Loucy (cell line): ENCODE results near the gene DSE.

Source experiments
- H2AFZ ChIP-seq: fragments of 200-600 bp; sonication (generic); 2 replicates; pipeline ENCODE4 v1.6.0; 2016; ENCODE audit warnings: antibody characterized with exemption, mild to moderate bottlenecking, low read length, moderate library complexity
- H3F3A ChIP-seq: fragments of 200-600 bp; 2 replicates; pipeline ENCODE4 v1.6.0; 2016; ENCODE audit warnings: antibody characterized with exemption, low read depth, mild to moderate bottlenecking
- H3K27me3 ChIP-seq: fragments of 200-600 bp; sonication (generic); 2 replicates; pipeline ENCODE4 v1.6.1; 2014; ENCODE audit warnings: low read length, mild to moderate bottlenecking; ENCODE audit not compliant: insufficient read depth, poor library complexity, severe bottlenecking
- H3K36me3 ChIP-seq: fragments of 200-600 bp; sonication (generic); 2 replicates; pipeline ENCODE4 v1.6.1; 2016; ENCODE audit warnings: low read length; ENCODE audit not compliant: insufficient read depth
- H3K4me1 ChIP-seq: fragments of 200-600 bp; sonication (generic); 2 replicates; pipeline ENCODE4 v1.5.1; 2014; ENCODE audit warnings: low read length, mild to moderate bottlenecking; ENCODE audit not compliant: insufficient read depth, poor library complexity, severe bottlenecking
- H3K4me2 ChIP-seq: fragments of 200-600 bp; sonication (generic); 2 replicates; pipeline ENCODE4 v1.6.0; 2014; ENCODE audit warnings: antibody characterized with exemption, low read length, low read depth, mild to moderate bottlenecking; ENCODE audit not compliant: poor library complexity, severe bottlenecking
- H3K4me3 ChIP-seq: fragments of 200-600 bp; sonication (generic); 2 replicates; pipeline ENCODE4 v1.5.1; 2014; ENCODE audit warnings: low read length, mild to moderate bottlenecking, mixed read lengths; ENCODE audit not compliant: poor library complexity, severe bottlenecking
- H3K79me2 ChIP-seq: fragments of 200-600 bp; sonication (generic); 2 replicates; pipeline ENCODE4 v1.6.1; 2014; ENCODE audit warnings: low read length; ENCODE audit not compliant: insufficient read depth
- H3K9ac ChIP-seq: fragments of 200-600 bp; sonication (generic); 2 replicates; pipeline ENCODE4 v1.6.0; 2014; ENCODE audit warnings: mild to moderate bottlenecking, low read depth, low read length, moderate library complexity; ENCODE audit not compliant: poor library complexity, severe bottlenecking
- H3K9me2 ChIP-seq: fragments of 200-600 bp; sonication (generic); replicated peaks from 2 replicates; pipeline ENCODE4 v1.6.1; 2016; ENCODE audit warnings: low read depth, low read length, mixed read lengths
- H3K9me3 ChIP-seq: fragments of 200-600 bp; sonication (generic); 2 replicates; pipeline ENCODE4 v1.6.1; 2014; ENCODE audit warnings: mild to moderate bottlenecking, antibody characterized with exemption, low read length, low read depth; ENCODE audit not compliant: insufficient read depth
- H4K20me1 ChIP-seq: fragments of 200-600 bp; sonication (generic); 2 replicates; pipeline ENCODE4 v1.6.0; 2014; ENCODE audit warnings: antibody characterized with exemption, low read length, mild to moderate bottlenecking; ENCODE audit not compliant: insufficient read depth, poor library complexity, severe bottlenecking
- EZH2phosphoT487 ChIP-seq: fragments of 200-600 bp; IDR thresholded peaks from 2 replicates; pipeline ENCODE4 v1.6.1; 2018; ENCODE audit warnings: antibody characterized with exemption, mild to moderate bottlenecking, moderate library complexity, borderline replicate concordance
- TF ChIP-seq, protein P1 (sequence below): fragments of 200-600 bp; sonication (generic); conservative IDR thresholded peaks from 2 replicates; pipeline ENCODE4 v1.5.1; 2014; ENCODE audit warnings: mild to moderate bottlenecking, antibody characterized with exemption, low read length

The DSE gene

DNA sequence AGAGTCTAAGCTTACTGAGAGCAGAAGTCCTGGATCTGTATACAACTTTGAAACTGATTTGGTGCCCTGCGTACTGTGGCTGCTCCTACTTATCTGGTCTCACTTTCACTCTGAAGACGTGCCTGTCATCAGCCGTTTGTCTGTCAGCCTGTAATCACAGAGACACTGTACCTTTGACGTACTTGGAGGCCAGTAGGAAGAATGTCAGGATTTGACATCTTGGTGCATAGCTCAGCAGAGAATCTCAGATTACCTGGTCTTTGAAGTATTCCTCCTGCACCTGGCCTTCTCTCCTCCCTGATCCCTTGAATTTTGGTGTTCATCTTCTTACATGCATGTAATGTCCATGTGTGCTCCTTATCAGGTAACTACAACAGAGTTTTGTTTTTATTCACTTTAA lies 37.7 kb downstream of the DSE start:
- no peak overlapping the region for H3K4me3 ChIP-seq

DNA sequence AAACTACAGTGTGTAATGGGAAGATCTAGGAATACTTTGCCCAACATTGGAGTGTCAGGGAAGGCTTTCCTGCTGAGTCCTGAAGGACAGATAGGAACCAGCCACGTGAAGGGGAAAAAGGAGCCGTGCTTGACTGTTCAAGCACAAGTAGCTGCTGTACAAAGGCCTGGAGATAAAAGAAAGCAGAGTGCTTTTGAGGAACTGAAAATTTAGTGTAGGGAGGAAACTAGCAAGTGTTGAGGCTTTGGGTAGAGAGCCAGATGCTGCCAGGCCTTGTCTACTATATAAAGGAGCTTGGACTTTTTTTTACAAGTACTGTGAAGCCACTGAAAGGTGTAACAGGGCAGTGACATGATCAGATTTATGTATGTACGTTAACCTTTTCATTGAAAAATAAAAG lies 39.0 kb downstream of the DSE start:
- Histone ChIP-seq H2AFZ (no peak overlapping the region), H3K4me3 (no peak overlapping the region), H4K20me1 (no peaks in the 10 kb centered on the region)

More for the DNA sequence above, 37.7 kb downstream of the DSE start:
- no peaks in the 10 kb centered on the region for H3F3A ChIP-seq
- no peak overlapping the region for H2AFZ ChIP-seq
- peaks cover 7% of the 10 kb centered on the region for H3K4me1 ChIP-seq
- no peaks in the 10 kb centered on the region for H4K20me1 ChIP-seq
- H3K9me3 ChIP-seq: no peaks in the 10 kb centered on the region
- no peak for TF ChIP-seq EZH2phosphoT487
- TF ChIP-seq, protein P1, sequence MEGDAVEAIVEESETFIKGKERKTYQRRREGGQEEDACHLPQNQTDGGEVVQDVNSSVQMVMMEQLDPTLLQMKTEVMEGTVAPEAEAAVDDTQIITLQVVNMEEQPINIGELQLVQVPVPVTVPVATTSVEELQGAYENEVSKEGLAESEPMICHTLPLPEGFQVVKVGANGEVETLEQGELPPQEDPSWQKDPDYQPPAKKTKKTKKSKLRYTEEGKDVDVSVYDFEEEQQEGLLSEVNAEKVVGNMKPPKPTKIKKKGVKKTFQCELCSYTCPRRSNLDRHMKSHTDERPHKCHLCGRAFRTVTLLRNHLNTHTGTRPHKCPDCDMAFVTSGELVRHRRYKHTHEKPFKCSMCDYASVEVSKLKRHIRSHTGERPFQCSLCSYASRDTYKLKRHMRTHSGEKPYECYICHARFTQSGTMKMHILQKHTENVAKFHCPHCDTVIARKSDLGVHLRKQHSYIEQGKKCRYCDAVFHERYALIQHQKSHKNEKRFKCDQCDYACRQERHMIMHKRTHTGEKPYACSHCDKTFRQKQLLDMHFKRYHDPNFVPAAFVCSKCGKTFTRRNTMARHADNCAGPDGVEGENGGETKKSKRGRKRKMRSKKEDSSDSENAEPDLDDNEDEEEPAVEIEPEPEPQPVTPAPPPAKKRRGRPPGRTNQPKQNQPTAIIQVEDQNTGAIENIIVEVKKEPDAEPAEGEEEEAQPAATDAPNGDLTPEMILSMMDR: no peak
- no peaks in the 10 kb centered on the region for H3K79me2 ChIP-seq
- H3K9ac ChIP-seq: no peak overlapping the region
- H3K27me3 ChIP-seq: no peaks in the 10 kb centered on the region
- no peaks in the 10 kb centered on the region for H3K36me3 ChIP-seq
- H3K9me2 ChIP-seq: no peaks in the 10 kb centered on the region
- H3K4me2 ChIP-seq: no peak overlapping the region

DNA sequence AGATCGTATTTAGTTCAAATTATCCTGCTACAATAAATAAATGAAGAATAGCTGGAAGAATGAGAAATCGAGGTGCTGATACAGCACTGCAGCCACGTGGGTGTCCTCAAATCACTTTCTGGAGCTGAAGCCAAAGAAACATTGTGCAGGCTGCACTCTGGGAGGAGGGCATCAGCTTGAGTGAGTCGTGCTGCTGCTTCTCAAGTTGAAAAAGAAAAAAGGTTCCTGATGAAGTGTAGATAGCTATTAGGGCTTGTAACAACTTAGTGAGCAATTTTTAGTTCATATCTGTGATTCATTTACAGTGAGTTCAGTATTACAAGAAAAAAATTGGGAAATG lies 40.5 kb downstream of the DSE start:
- TF ChIP-seq EZH2phosphoT487: no peak
- TF ChIP-seq, protein P1: no peak
- Histone ChIP-seq H3K79me2 (no peaks in the 10 kb centered on the region), H3K9ac (no peak overlapping the region), H3K4me2 (no peak overlapping the region), H3K4me3 (no peak overlapping the region), H3K4me1 (peaks cover 7% of the 10 kb centered on the region), H3F3A (no peaks in the 10 kb centered on the region), H4K20me1 (no peaks in the 10 kb centered on the region), H3K9me2 (no peaks in the 10 kb centered on the region), H3K27me3 (no peaks in the 10 kb centered on the region), H3K36me3 (no peaks in the 10 kb centered on the region), H2AFZ (no peak overlapping the region), H3K9me3 (no peaks in the 10 kb centered on the region)

More for the DNA sequence above, 39.0 kb downstream of the DSE start:
- H3K36me3 ChIP-seq: no peaks in the 10 kb centered on the region
- H3F3A ChIP-seq: no peaks in the 10 kb centered on the region
- H3K4me2 ChIP-seq: no peak overlapping the region
- no peaks in the 10 kb centered on the region for H3K79me2 ChIP-seq
- no peak overlapping the region for H3K9ac ChIP-seq
- H3K9me3 ChIP-seq: no peaks in the 10 kb centered on the region
- TF ChIP-seq, protein P1: no peak
- no peaks in the 10 kb centered on the region for H3K27me3 ChIP-seq
- H3K4me1 ChIP-seq: peaks cover 7% of the 10 kb centered on the region
- no peaks in the 10 kb centered on the region for H3K9me2 ChIP-seq
